H1 (cell line): ENCODE results near the gene PSMB3. TPM values are rescaled to one million over a fixed set of nuclear protein-coding genes. Genes with fewer than 3 reads are reported as not detected.

Experiments used
- CTCF ChIA-PET: fragments of 300-600 bp; sonication (Branson Sonifier 250); formaldehyde crosslinking; loops from one replicate; lab custom pipeline; 2021; ENCODE audit not compliant: partially characterized antibody; lab: Charles Lee
- POLR2A ChIA-PET: fragments of 300-600 bp; sonication (Branson Sonifier 250); formaldehyde crosslinking; loops from one replicate; lab custom pipeline; 2021; ENCODE audit warnings: inconsistent platforms; ENCODE audit not compliant: partially characterized antibody; lab: Charles Lee
- DNase-seq, 2 experiments: peaks; one replicate each; pipeline versions ENCODE4 v3.0.0 to v3.0.0-alpha.2; 2010 to 2022; ENCODE audit warnings: low spot score in 2 of 2, low read depth in 1 of 2, mixed read lengths in 1 of 2
- FAIRE-seq: peaks from 2 replicates; lab custom pipeline; 2011; peaks lifted over from hg19 to GRCh38; lab: Jason Lieb, UNC
- H2AFZ ChIP-seq: 2 replicates; pipeline ENCODE4 v1.8.1; 2012; ENCODE audit warnings: low read length, inconsistent platforms
- H2AK5ac ChIP-seq: 2 replicates; pipeline ENCODE4 v1.6.1; 2013; ENCODE audit warnings: low read depth, low read length
- H2BK120ac ChIP-seq: replicated peaks from 2 replicates; pipeline ENCODE3; 2013; ENCODE audit warnings: low read depth, low read length, inconsistent platforms
- H2BK12ac ChIP-seq: 2 replicates; pipeline ENCODE4 v1.6.1; 2013; ENCODE audit warnings: low read depth, low read length
- H2BK15ac ChIP-seq: 2 replicates; pipeline ENCODE4 v1.6.1; 2013; ENCODE audit warnings: low read length
- H2BK20ac ChIP-seq: 2 replicates; pipeline ENCODE4 v1.6.1; 2013; ENCODE audit warnings: low read length
- H2BK5ac ChIP-seq: 2 replicates; pipeline ENCODE4 v1.6.1; 2013; ENCODE audit warnings: low read depth, low read length
- H3K14ac ChIP-seq: 2 replicates; pipeline ENCODE4 v1.6.1; 2013; ENCODE audit warnings: inconsistent platforms; ENCODE audit not compliant: insufficient read length
- H3K18ac ChIP-seq: 2 replicates; pipeline ENCODE4 v1.6.1; 2013; ENCODE audit warnings: low read length; ENCODE audit errors: extremely low read depth
- H3K23ac ChIP-seq: 2 replicates; pipeline ENCODE4 v1.6.1; 2013; ENCODE audit warnings: inconsistent platforms; ENCODE audit not compliant: insufficient read length
- H3K23me2 ChIP-seq: 2 replicates; pipeline ENCODE4 v1.6.1; 2013; ENCODE audit warnings: low read depth, low read length
- H3K27ac ChIP-seq: 2 replicates; pipeline ENCODE4 v1.6.1; 2011; ENCODE audit warnings: low read depth, low read length, inconsistent platforms
- H3K27me3 ChIP-seq, 4 experiments: replicated peaks in 1 of 4; 1 replicate in 1 of 4; 2 replicates in 3 of 4; pipeline versions ENCODE4 v1.6.1 to v1.8.1; 2011 to 2013; ENCODE audit warnings: low read length in 3 of 4, mild to moderate bottlenecking in 3 of 4, inconsistent platforms in 2 of 4, mixed read lengths in 2 of 4, moderate library complexity in 1 of 4; ENCODE audit not compliant: control insufficient read depth in 3 of 4, insufficient read depth in 3 of 4; ENCODE audit errors: extremely low read depth in 1 of 4
- H3K36me3 ChIP-seq, 4 experiments: 2 replicates each; pipeline versions ENCODE4 v1.6.1 to v1.8.1; 2011 to 2013; ENCODE audit warnings: mild to moderate bottlenecking in 4 of 4, low read length in 3 of 4, moderate library complexity in 2 of 4, control low read depth in 1 of 4, inconsistent platforms in 1 of 4; ENCODE audit not compliant: insufficient read depth in 4 of 4, control insufficient read depth in 2 of 4
- H3K4ac ChIP-seq: replicated peaks from 2 replicates; pipeline ENCODE3; 2013; ENCODE audit warnings: low read length, low read depth, mixed read lengths, inconsistent platforms; ENCODE audit not compliant: insufficient read length
- H3K4me1 ChIP-seq, 4 experiments: replicated peaks in 1 of 4; 1 replicate in 1 of 4; 2 replicates in 3 of 4; pipeline versions ENCODE4 v1.6.1 to v1.8.1; 2011 to 2013; ENCODE audit warnings: low read length in 3 of 4, inconsistent platforms in 2 of 4, mixed read lengths in 1 of 4; ENCODE audit not compliant: insufficient read depth in 4 of 4, control insufficient read depth in 3 of 4
- H3K4me2 ChIP-seq, 2 experiments: 2 replicates each; pipeline versions ENCODE4 v1.6.1 to v1.8.1; 2011 to 2013; ENCODE audit warnings: low read depth in 2 of 2, low read length in 2 of 2, control low read depth in 1 of 2, inconsistent platforms in 1 of 2, mild to moderate bottlenecking in 1 of 2; ENCODE audit not compliant: insufficient read depth in 1 of 2
- H3K4me3 ChIP-seq, 4 experiments: fragments of 200-600, 300-600 bp in 1 of 4; sonication (generic), shearing (Covaris generic), sonication (Bioruptor Twin) in 1 of 4; 2 replicates each; pipeline versions ENCODE4 v1.5.1 to v1.8.1; 2011 to 2016; ENCODE audit warnings: low read length in 4 of 4, low read depth in 3 of 4, control low read depth in 2 of 4, inconsistent platforms in 2 of 4, mild to moderate bottlenecking in 2 of 4, mixed read lengths in 1 of 4, moderate library complexity in 1 of 4; ENCODE audit not compliant: insufficient read depth in 2 of 4; ENCODE audit errors: extremely low read depth in 1 of 4
- H3K56ac ChIP-seq: replicated peaks from 2 replicates; pipeline ENCODE3; 2013; ENCODE audit warnings: low read depth, mild to moderate bottlenecking, mixed read lengths, low read length, inconsistent platforms; ENCODE audit not compliant: insufficient read length
- H3K79me1 ChIP-seq: 2 replicates; pipeline ENCODE4 v1.6.1; 2013; ENCODE audit warnings: low read depth, low read length, control low read depth
- H3K79me2 ChIP-seq, 2 experiments: 2 replicates each; pipeline versions ENCODE4 v1.6.1 to v1.8.1; 2012 to 2013; ENCODE audit warnings: low read length in 2 of 2, mild to moderate bottlenecking in 2 of 2, inconsistent platforms in 1 of 2; ENCODE audit not compliant: insufficient read depth in 2 of 2, control insufficient read depth in 1 of 2
- H3K9ac ChIP-seq, 4 experiments: replicated peaks in 1 of 4; 1 replicate in 1 of 4; 2 replicates in 3 of 4; pipeline versions ENCODE4 v1.6.1 to v1.8.1; 2011 to 2013; ENCODE audit warnings: low read depth in 3 of 4, low read length in 3 of 4, control low read depth in 2 of 4, mild to moderate bottlenecking in 2 of 4, moderate library complexity in 2 of 4, inconsistent platforms in 1 of 4; ENCODE audit errors: extremely low read depth in 1 of 4
- H3K9me3 ChIP-seq, 2 experiments: 2 replicates each; pipeline versions ENCODE4 v1.6.1 to v1.8.1; 2012 to 2013; ENCODE audit warnings: mild to moderate bottlenecking in 2 of 2, moderate library complexity in 2 of 2, control low read depth in 1 of 2, inconsistent platforms in 1 of 2, low read depth in 1 of 2, low read length in 1 of 2, mixed read lengths in 1 of 2; ENCODE audit not compliant: insufficient read depth in 2 of 2
- H4K20me1 ChIP-seq, 2 experiments: replicated peaks in 1 of 2; 2 replicates each; pipeline versions ENCODE3 to v1.8.1; 2011 to 2013; ENCODE audit warnings: inconsistent platforms in 2 of 2, low read length in 2 of 2, mild to moderate bottlenecking in 1 of 2; ENCODE audit not compliant: insufficient read depth in 2 of 2, control insufficient read depth in 1 of 2
- H4K5ac ChIP-seq: 2 replicates; pipeline ENCODE4 v1.6.1; 2013; ENCODE audit warnings: low read length, low read depth, mixed read lengths, inconsistent platforms; ENCODE audit not compliant: insufficient read length
- H4K8ac ChIP-seq: 2 replicates; pipeline ENCODE4 v1.8.0; 2013; ENCODE audit warnings: mild to moderate bottlenecking, moderate library complexity, low read length, inconsistent platforms; ENCODE audit not compliant: insufficient read depth; ENCODE audit errors: extremely low read depth
- H4K91ac ChIP-seq: replicated peaks from 2 replicates; pipeline ENCODE3; 2013; ENCODE audit warnings: low read length, mixed read lengths, inconsistent platforms; ENCODE audit not compliant: insufficient read length
- CBX5 ChIP-seq: fragments of 300-800, 300-1000 bp; sonication (generic); IDR thresholded peaks from 2 replicates; pipeline ENCODE4 v1.7.1; 2016; ENCODE audit warnings: antibody characterized with exemption, low read length, low read depth
- CHD2 ChIP-seq: IDR thresholded peaks from 2 replicates; pipeline ENCODE4 v1.6.1; 2012; ENCODE audit warnings: low read length, improper control_type of control experiment
- CREB1 ChIP-seq: IDR thresholded peaks from 2 replicates; pipeline ENCODE4 v1.6.1; 2012; ENCODE audit warnings: inconsistent platforms
- CTCF ChIP-seq, 3 experiments: IDR thresholded peaks; 1 replicate in 2 of 3; 2 replicates in 1 of 3; pipeline versions ENCODE4 v1.5.1 to v1.6.1; 2011; ENCODE audit warnings: low read length in 3 of 3, mild to moderate bottlenecking in 3 of 3, inconsistent platforms in 2 of 3, low read depth in 1 of 3, moderate library complexity in 1 of 3; ENCODE audit not compliant: insufficient read depth in 1 of 3; ENCODE audit errors: control extremely low read depth in 1 of 3
- JUND ChIP-seq: IDR thresholded peaks from 2 replicates; pipeline ENCODE4 v1.6.1; 2011; ENCODE audit warnings: mild to moderate bottlenecking, improper control_type of control experiment, low read length
- KDM1A ChIP-seq: fragments of 200-600, 300-600 bp; sonication (generic); IDR thresholded peaks from 2 replicates; pipeline ENCODE4 v1.7.1; 2016; ENCODE audit warnings: mild to moderate bottlenecking, low read length, borderline replicate concordance
- KDM4A ChIP-seq: IDR thresholded peaks from one replicate; pipeline ENCODE4 v1.7.1; 2012; ENCODE audit warnings: low read depth, mild to moderate bottlenecking, moderate library complexity, low read length, inconsistent platforms; ENCODE audit not compliant: severe bottlenecking
- KDM5A ChIP-seq: fragments of 200-600 bp; IDR thresholded peaks from 2 replicates; pipeline ENCODE4 v1.7.1; 2012; ENCODE audit warnings: mild to moderate bottlenecking, low read length, inconsistent platforms, mixed read lengths
- MAFK ChIP-seq: IDR thresholded peaks from 2 replicates; pipeline ENCODE4 v1.6.1; 2012; ENCODE audit warnings: low read depth, mild to moderate bottlenecking, improper control_type of control experiment, low read length
- MAX ChIP-seq: IDR thresholded peaks from 2 replicates; pipeline ENCODE4 v1.6.1; 2012; ENCODE audit warnings: inconsistent platforms
- PHF8 ChIP-seq: fragments of 200-600 bp; sonication (generic); conservative IDR thresholded peaks from 2 replicates; pipeline ENCODE4 v1.7.1; 2012; ENCODE audit warnings: low read depth, mild to moderate bottlenecking, inconsistent platforms, low read length, moderate library complexity
- RXRA ChIP-seq: IDR thresholded peaks from 2 replicates; pipeline ENCODE4 v1.6.1; 2011; ENCODE audit warnings: low read depth, mild to moderate bottlenecking, low read length, moderate library complexity; ENCODE audit not compliant: insufficient read depth
- WGBS, 2 experiments: shearing (Covaris generic) in 1 of 2; methylation state at CpG; one replicate each; pipeline versions ENCODE4 v1.1.6 to v1.1.7; 2013 to 2015; ENCODE audit warnings: low lambda C conversion rate in 2 of 2, mixed read lengths in 2 of 2, inconsistent platforms in 1 of 2, low coverage in 1 of 2, missing lambda C conversion rate in 1 of 2; ENCODE audit not compliant: insufficient replicate concordance in 2 of 2, insufficient coverage in 1 of 2, insufficient read length in 1 of 2; ENCODE audit errors: extremely low coverage in 1 of 2, missing lambda C conversion rate in 1 of 2; 5-methylcytosine and 5-hydroxymethylcytosine counted together
- polyA plus RNA-seq, 7 experiments: library from polyadenylated mRNA; depleted of rRNA in 3 of 7; stranded (reverse) in 5 of 7; unstranded in 2 of 7; fragments of >200 nt in 5 of 7; fragments of 200-250 nt in 2 of 7; gene quantifications; 1 replicate in 5 of 7; 2 replicates in 1 of 7; 4 replicates in 1 of 7; pipeline versions ENCODE4 v1.2.1 to v1.2.3, GENCODE V29; 2011 to 2013; ENCODE audit warnings: missing spikeins in 2 of 7, mixed read lengths in 2 of 7
- total RNA-seq: library from RNA; stranded (reverse); fragmentation: NEBNext Ultra II Directional; extraction: Animal tissue kit (Norgen Biotek cat#: 25700); gene quantifications from 2 replicates; pipeline ENCODE4 v1.2.1, GENCODE V29; 2021

Gene PSMB3
- total and polyA plus RNA-seq, 2 of the 8 experiments (the other 6 are each of a cell fraction or from before 2014, with no cell fraction given) = 291 to 914 TPM

GRCh38 chr17:38738686-38739085 lies 13.9 kb upstream of the PSMB3 start:
- FAIRE-seq = no peak
- peaks cover 30 to 57% of the 10 kb centered on the region in 2 experiments for H4K20me1 ChIP-seq
- TF ChIP-seq MAX = no peak
- TF ChIP-seq CBX5 = no peak
- TF ChIP-seq KDM4A = no peak
- no peak for TF ChIP-seq CHD2
- no peak for TF ChIP-seq CREB1
- TF ChIP-seq PHF8 = no peak
- TF ChIP-seq CTCF (IDR thresholded peaks at IDR 0.05; ENCODE audit: control extremely low read depth in 1 of 3, insufficient read depth in 1 of 3, low read depth in 1 of 3, low read length in 3 of 3) = no peak
- no peak for TF ChIP-seq MAFK
- no peak for TF ChIP-seq JUND
- no peak for TF ChIP-seq KDM5A
- TF ChIP-seq KDM1A = no peak
- no peak for TF ChIP-seq RXRA

More at GRCh38 chr17:38738686-38739085, 13.9 kb upstream of the PSMB3 start:
- Histone ChIP-seq H3K9me3 (no peaks in the 10 kb centered on the region), H2BK20ac (no peak overlapping the region), H3K79me2 (peaks cover 15 to 46% of the 10 kb centered on the region in 2 experiments), H3K4me1 (peaks cover 0 to 19% (median 7%) of the 10 kb centered on the region in 4 experiments; a peak in 6 of 7 replicates), H4K5ac (no peak overlapping the region), H2AFZ (no peak overlapping the region), H3K27ac (no peak overlapping the region), H3K23me2 (no peaks in the 10 kb centered on the region), H3K4ac (no peak overlapping the region), H2AK5ac (no peak overlapping the region), H4K8ac (peak overlapping the region; percentile 17; the same call in 1 of the 2 replicates), H3K27me3 (no peaks in the 10 kb centered on the region), H3K23ac (no peak overlapping the region), H3K4me3 (no peak overlapping the region), H2BK15ac (no peak overlapping the region), H2BK5ac (no peak overlapping the region), H3K18ac (no peak overlapping the region), H2BK120ac (no peak overlapping the region), H4K91ac (no peak overlapping the region), H3K9ac (no peak overlapping the region), H3K79me1 (peaks cover 22% of the 10 kb centered on the region), H3K36me3 (peaks cover 2 to 30% (median 17%) of the 10 kb centered on the region in 4 experiments; a peak in 7 of 8 replicates), H3K56ac (no peak overlapping the region), H3K4me2 (no peak overlapping the region), H2BK12ac (no peak overlapping the region), H3K14ac (no peak overlapping the region)
- WGBS, 2 experiments = 92% methylated on average over 16 of the region's 16 CpGs; no CpG with 5 or more reads in 1 of the 2 experiments
- ChIA-PET CTCF (interaction anchor here (5.4 kb wide), 1 partner anchor 62 kb away, joined by 44 read pairs; the partner anchor contains the start of gene EPOP), POLR2A (interaction anchor here (3.1 kb wide), 1 partner anchor 7 kb away, joined by 19 read pairs; no protein-coding TSS in a partner anchor)
- no peak for DNase-seq
